ENCODE results near the gene P4HA3. TPM values are rescaled to one million over a fixed set of nuclear protein-coding genes. Genes with fewer than 3 reads are reported as not detected.

Gene P4HA3
- total and polyA plus RNA-seq, 9 of the 15 experiments (the other 6 are each of a cell fraction or from before 2014, with no cell fraction given), result 0.01 to 0.03 TPM; not detected in 7

GRCh38 chr11:74321487-74322188 is 10.2 kb upstream of the P4HA3 start:
- H3K9me3 ChIP-seq (replicated peaks; ENCODE audit: control insufficient read depth, insufficient read depth, low read depth, low read length), result no peaks in the 10 kb centered on the region
- FAIRE-seq (peak; percentile 80), DNase-seq (ENCODE audit: extremely low read depth in 1 of 4, low spot score in 3 of 4) (peak; percentile 30 to 59 (median 39)), ATAC-seq (peak; percentile 74)
- no peaks in the 10 kb centered on the region; a peak in 1 of 5 replicates for H3K4me1 ChIP-seq (replicated peaks in 1 of 2; ENCODE audit: control insufficient read depth in 2 of 2, insufficient read depth in 2 of 2, low read length in 2 of 2)
- H3K36me3 ChIP-seq (ENCODE audit: control insufficient read depth, insufficient read depth, low read length), result no peaks in the 10 kb centered on the region
- H3K9me1 ChIP-seq (ENCODE audit: control insufficient read depth, insufficient read depth, low read length), result no peaks in the 10 kb centered on the region
- H3K4me2 ChIP-seq (ENCODE audit: insufficient read depth, low read length), result no peak overlapping the region
- no peak overlapping the region for H3K9ac ChIP-seq (ENCODE audit: insufficient read depth in 1 of 2, low read depth in 2 of 2, low read length in 2 of 2)
- H3K27ac ChIP-seq (ENCODE audit: extremely low read depth, low read depth, low read length), result no peak overlapping the region
- in situ Hi-C loops (cut with MboI) (loop anchor here (10.0 kb wide), 2 partner anchors 123 to 367 kb away; partner anchors contain the start of gene DNAJB13), intact Hi-C loops (cut with micrococcal nuclease) (loop anchor here (1.0 to 5.0 kb wide), 3 partner anchors 64 to 357 kb away; no protein-coding TSS in a partner anchor)
- no peak overlapping the region for H2AFZ ChIP-seq (ENCODE audit: low read depth, low read length)
- no peaks in the 10 kb centered on the region for H4K20me1 ChIP-seq (replicated peaks; ENCODE audit: control insufficient read depth, insufficient read depth, low read length)
- 6% methylated on average over 10 of the region's 10 CpGs for WGBS (ENCODE audit: insufficient coverage, low coverage, missing lambda C conversion rate)
- no peaks in the 10 kb centered on the region for H3K79me2 ChIP-seq (ENCODE audit: control insufficient read depth, insufficient read depth, low read length)
- ChIA-PET CTCF (ENCODE audit: low intra/inter-chr PET ratio) (interaction anchor here (0.6 to 2.2 kb wide), 3 partner anchors 65 to 358 kb away, joined by 3 to 8 read pairs (median 4); no protein-coding TSS in a partner anchor), POLR2A (interaction anchor here (0.6 to 1.2 kb wide), 5 partner anchors 8 to 54 kb away, joined by 3 to 4 read pairs (median 4); no protein-coding TSS in a partner anchor)
- BruUV-seq (replicated peaks), result no TSS peak
- no peak overlapping the region for H3K4me3 ChIP-seq
- H3K27me3 ChIP-seq (ENCODE audit: control insufficient read depth in 2 of 2, insufficient read depth in 2 of 2, low read length in 2 of 2), result peaks cover 0 to 10% of the 10 kb centered on the region in 2 experiments; a peak in 1 of 5 replicates
- peak; percentile 30; the same call in 1 of the 2 replicates for TF ChIP-seq REST (IDR thresholded peaks at IDR 0.05; ENCODE audit: borderline replicate concordance)
- TF ChIP-seq REST (CRISPR knock-in tag; IDR thresholded peaks at IDR 0.05; ENCODE audit: low read depth), result no peak
- no peak for TF ChIP-seq GABPA (tag; conservative IDR thresholded peaks at IDR 0.05; ENCODE audit: low read depth)
- no peak for TF ChIP-seq SMAD3 (CRISPR knock-in tag; conservative IDR thresholded peaks at IDR 0.05)
- TF ChIP-seq ZNF785 (CRISPR knock-in tag; IDR thresholded peaks at IDR 0.05), result no peak
- TF ChIP-seq HLTF (IDR thresholded peaks at IDR 0.05), result no peak
- TF ChIP-seq MAX (CRISPR knock-in tag; IDR thresholded peaks at IDR 0.05), result 0 out of 2 replicates have a peak, but pooled peaks have one; percentile 29
- no peak for TF ChIP-seq CHCHD3 (CRISPR knock-in tag; IDR thresholded peaks at IDR 0.05)
- TF ChIP-seq RAD21 (CRISPR knock-in tag; conservative IDR thresholded peaks at IDR 0.05 in 1 of 2, IDR thresholded peaks at IDR 0.05 in 1 of 2), result peak in 1 of 2 experiments; percentile 69; a peak in 3 of 4 replicates
- peak; percentile 61 to 75 (median 71); a peak in 5 of 6 replicates for TF ChIP-seq CTCF (IDR thresholded peaks at IDR 0.05 in 2 of 3, conservative IDR thresholded peaks at IDR 0.05 in 1 of 3; ENCODE audit: insufficient read depth in 2 of 3, low read depth in 1 of 3, low read length in 3 of 3)
- TF ChIP-seq GTF2A2 (tag; IDR thresholded peaks at IDR 0.05), result no peak
